BLaER1 treated with 17β-estradiol and CSF1 and Interleukin-3, amounts not matched to agents 10 nM and 100 nM (cell line): ENCODE data around the gene TMPRSS2.

Source experiments
- H3K27ac ChIP-seq, 11 experiments: shearing (Covaris generic); formaldehyde crosslinking; 2 replicates each; pipeline ENCODE4 v1.8.1; 2022
- H3K27me3 ChIP-seq, 11 experiments: shearing (Covaris generic); formaldehyde crosslinking; 2 replicates each; pipeline ENCODE4 v1.8.1; 2022
- H3K36me3 ChIP-seq, 11 experiments: shearing (Covaris generic); formaldehyde crosslinking; 2 replicates each; pipeline ENCODE4 v1.8.1; 2022
- H3K4me1 ChIP-seq, 10 experiments: shearing (Covaris generic); formaldehyde crosslinking; 2 replicates each; pipeline ENCODE4 v1.8.1; 2022
- H3K4me2 ChIP-seq, 11 experiments: shearing (Covaris generic); formaldehyde crosslinking; 2 replicates each; pipeline ENCODE4 v1.8.1; 2022
- H3K4me3 ChIP-seq, 10 experiments: shearing (Covaris generic); formaldehyde crosslinking; 2 replicates each; pipeline ENCODE4 v1.8.1; 2022
- H3K9ac ChIP-seq, 11 experiments: shearing (Covaris generic); formaldehyde crosslinking; 2 replicates each; pipeline ENCODE4 v1.8.1; 2022
- H3K9me3 ChIP-seq, 11 experiments: shearing (Covaris generic); formaldehyde crosslinking; replicated peaks in 1 of 11; 2 replicates each; pipeline ENCODE4 v1.8.1; 2022
- H4K20me1 ChIP-seq, 11 experiments: shearing (Covaris generic); formaldehyde crosslinking; 2 replicates each; pipeline ENCODE4 v1.8.1; 2022
- Cebpa-rat ChIP-seq, 11 experiments: shearing (Covaris generic); IDR thresholded peaks; 2 replicates each; pipeline ENCODE4 v1.8.1; 2022

Gene TMPRSS2

DNA sequence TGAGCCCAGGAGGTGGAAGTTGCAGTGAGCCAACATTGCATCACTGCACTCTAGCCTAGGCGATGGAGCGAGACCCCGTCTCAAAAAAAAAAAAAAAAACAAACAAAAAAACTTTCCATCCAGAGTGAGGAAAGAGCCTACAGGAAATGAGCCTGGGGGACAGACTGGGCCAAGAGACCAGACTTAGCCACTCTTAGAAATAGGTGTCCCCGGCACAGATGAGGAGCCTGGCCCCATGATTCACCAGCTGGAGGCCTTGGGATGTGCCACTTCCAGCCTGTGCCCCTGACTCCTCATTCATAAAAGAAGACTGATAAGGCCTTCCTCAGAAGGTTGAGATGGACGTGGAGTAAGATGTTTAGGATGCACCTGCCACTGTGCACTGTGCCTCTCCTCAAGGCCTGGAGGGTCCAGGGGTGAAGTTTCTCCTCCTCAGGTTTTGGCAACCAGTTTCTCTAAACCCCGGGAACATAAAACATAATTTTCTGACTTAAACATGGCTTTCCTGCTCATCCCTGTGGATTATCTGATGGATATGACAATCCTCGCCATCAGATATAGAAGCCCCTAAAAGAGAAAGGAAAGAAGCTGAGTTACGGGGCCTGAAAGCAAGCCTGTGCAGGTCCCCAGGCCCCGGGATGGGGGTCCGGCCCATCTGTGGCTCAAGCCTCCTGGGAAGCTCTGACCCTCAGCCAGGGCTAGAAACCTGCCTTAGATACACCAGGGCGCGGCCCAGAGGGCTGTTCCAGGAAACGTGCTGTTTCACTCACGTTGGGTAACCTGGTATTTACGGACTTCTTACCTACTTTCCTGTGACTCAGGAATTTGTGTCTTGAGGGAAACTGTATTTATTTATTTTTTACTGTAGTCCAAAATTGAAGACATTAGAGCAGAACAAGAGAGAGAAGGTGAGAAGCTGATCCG lies 55.9 kb downstream of the TMPRSS2 start:
- Histone ChIP-seq H3K9ac (no peak overlapping the region), H3K9me3 (peaks cover 0 to 21% (median 1%) of the 10 kb centered on the region in 11 experiments; a peak in 4 of 22 replicates), H3K27me3 (no peaks in the 10 kb centered on the region), H3K4me1 (peaks cover 0 to 16% (median 3%) of the 10 kb centered on the region in 10 experiments; a peak in 7 of 20 replicates), H3K27ac (no peak overlapping the region; a peak in 1 of 22 replicates), H4K20me1 (no peaks in the 10 kb centered on the region; a peak in 2 of 22 replicates), H3K4me2 (peak overlapping the region in 6 of 11 experiments; percentile 8 to 23 (median 16); a peak in 8 of 22 replicates), H3K4me3 (no peak overlapping the region), H3K36me3 (peaks cover 0 to 89% (median 0%) of the 10 kb centered on the region in 11 experiments; a peak in 10 of 22 replicates)
- TF ChIP-seq Cebpa-rat (IDR thresholded peaks at IDR 0.05): no peak

DNA sequence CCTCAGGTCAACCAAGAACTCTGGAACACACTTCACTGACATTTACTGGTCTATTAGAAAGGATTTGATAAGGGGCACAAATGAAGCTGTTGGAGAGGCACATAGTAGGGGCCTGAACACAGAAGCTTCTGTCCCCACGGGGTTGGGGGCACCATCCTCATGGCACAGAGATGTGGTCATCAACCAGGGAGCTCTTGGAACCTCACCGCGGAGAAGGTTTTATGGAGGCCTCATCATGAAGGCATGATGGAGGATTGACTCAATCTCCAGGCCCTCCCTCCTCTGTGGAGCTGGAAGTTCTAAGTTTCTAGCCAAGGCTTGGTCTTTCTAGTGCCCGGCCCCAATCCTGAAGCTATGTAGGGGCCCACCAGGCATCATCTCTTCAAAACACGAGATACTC lies 58.3 kb downstream of the TMPRSS2 start:
- H3K27ac ChIP-seq: no peak overlapping the region
- no peak overlapping the region for H3K4me2 ChIP-seq
- H3K36me3 ChIP-seq: peaks cover 0 to 95% (median 0%) of the 10 kb centered on the region in 11 experiments; a peak in 12 of 22 replicates
- H3K9me3 ChIP-seq: peaks cover 0 to 28% (median 4%) of the 10 kb centered on the region in 11 experiments; a peak in 5 of 22 replicates
- TF ChIP-seq Cebpa-rat (IDR thresholded peaks at IDR 0.05): no peak
- no peaks in the 10 kb centered on the region for H4K20me1 ChIP-seq
- H3K4me3 ChIP-seq: no peak overlapping the region
- H3K9ac ChIP-seq: no peak overlapping the region
- H3K4me1 ChIP-seq: peaks cover 0 to 21% (median 6%) of the 10 kb centered on the region in 10 experiments; a peak in 9 of 20 replicates
- H3K27me3 ChIP-seq: no peaks in the 10 kb centered on the region

DNA sequence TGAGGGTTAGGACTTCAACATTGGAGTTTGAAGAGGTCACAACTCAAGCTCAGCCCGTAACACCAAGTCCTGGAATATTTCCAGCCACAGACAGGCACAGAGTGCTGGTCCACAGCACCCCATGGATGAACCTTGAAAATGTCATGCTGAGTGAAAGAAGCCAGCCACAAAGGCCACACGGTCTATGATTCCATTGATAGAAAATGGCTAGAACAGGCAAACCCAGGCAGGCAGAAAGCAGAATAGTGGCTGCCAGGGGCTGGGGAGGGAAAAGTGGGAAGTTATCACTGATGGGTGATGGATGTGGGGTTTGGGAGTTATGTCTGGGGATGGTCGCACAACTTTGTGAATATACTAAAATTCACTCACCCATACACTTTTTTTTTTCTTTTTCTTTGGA lies 60.6 kb downstream of the TMPRSS2 start:
- no peak for TF ChIP-seq Cebpa-rat (IDR thresholded peaks at IDR 0.05)
- Histone ChIP-seq H3K36me3 (peaks cover 0 to 93% (median 0%) of the 10 kb centered on the region in 11 experiments; a peak in 11 of 22 replicates), H4K20me1 (no peaks in the 10 kb centered on the region), H3K9ac (no peak overlapping the region), H3K4me3 (no peak overlapping the region), H3K27me3 (no peaks in the 10 kb centered on the region), H3K27ac (no peak overlapping the region), H3K4me2 (no peak overlapping the region), H3K9me3 (peaks cover 0 to 28% (median 4%) of the 10 kb centered on the region in 11 experiments; a peak in 5 of 22 replicates), H3K4me1 (peaks cover 0 to 18% (median 6%) of the 10 kb centered on the region in 10 experiments; a peak in 9 of 20 replicates)

GRCh38 chr21:41446586-41446985 lies 61.4 kb downstream of the TMPRSS2 start:
- H3K36me3 ChIP-seq: peaks cover 0 to 93% (median 3%) of the 10 kb centered on the region in 11 experiments; a peak in 14 of 22 replicates
- no peak overlapping the region for H3K4me2 ChIP-seq
- H3K9ac ChIP-seq: no peak overlapping the region
- no peaks in the 10 kb centered on the region for H3K27me3 ChIP-seq
- no peak overlapping the region for H3K4me3 ChIP-seq
- peaks cover 0 to 10% (median 3%) of the 10 kb centered on the region in 10 experiments; a peak in 9 of 20 replicates for H3K4me1 ChIP-seq
- H4K20me1 ChIP-seq: no peaks in the 10 kb centered on the region
- TF ChIP-seq Cebpa-rat (IDR thresholded peaks at IDR 0.05): no peak
- no peak overlapping the region for H3K27ac ChIP-seq
- H3K9me3 ChIP-seq: peaks cover 0 to 28% (median 4%) of the 10 kb centered on the region in 11 experiments; a peak in 5 of 22 replicates

GRCh38 chr21:41445465-41445862 lies 62.5 kb downstream of the TMPRSS2 start:
- no peak for TF ChIP-seq Cebpa-rat (IDR thresholded peaks at IDR 0.05)
- H3K27ac ChIP-seq: 0 out of 22 replicates have a peak overlapping the region, but pooled peaks of 1 of the 11 experiments have one; percentile 28

DNA sequence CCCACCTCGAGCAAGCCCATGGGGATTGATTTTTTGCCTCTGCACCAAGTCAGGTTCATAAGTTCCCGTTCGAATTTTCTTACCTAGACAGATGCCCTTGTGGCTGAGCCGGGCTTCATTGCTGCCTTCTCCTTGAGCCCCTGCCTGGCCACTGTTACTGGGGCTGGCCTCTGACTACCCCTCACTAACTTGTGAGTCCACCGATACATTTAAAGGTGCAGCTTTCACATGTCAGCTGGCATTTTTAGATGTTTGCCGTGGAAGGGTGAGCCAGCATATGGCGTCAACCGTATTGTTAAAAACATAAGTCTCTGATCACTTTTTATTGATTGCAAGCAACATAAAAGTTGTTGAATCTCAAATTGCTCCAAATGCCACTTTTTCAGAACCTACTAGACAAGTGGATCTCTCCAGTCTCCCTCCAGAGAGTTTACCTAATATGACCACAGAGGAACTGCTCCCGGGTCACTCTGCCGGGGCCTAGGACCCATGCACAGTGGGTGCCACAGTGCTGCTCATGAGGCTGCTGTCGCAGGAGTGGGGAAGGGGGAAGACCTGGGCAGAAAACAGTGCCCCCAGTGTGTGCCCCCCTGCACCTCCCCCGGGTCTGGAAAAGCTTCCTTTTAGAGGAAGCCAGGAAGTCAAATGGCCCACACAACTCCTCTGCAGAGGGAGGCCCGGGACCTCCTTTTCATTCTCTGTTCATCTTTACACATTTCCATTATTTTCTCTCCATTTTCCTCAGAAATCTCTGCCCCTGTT lies 63.1 kb downstream of the TMPRSS2 start:
- Histone ChIP-seq H3K36me3 (peaks cover 0 to 97% (median 11%) of the 10 kb centered on the region in 11 experiments; a peak in 15 of 22 replicates), H3K4me1 (peaks cover 0 to 7% (median 0%) of the 10 kb centered on the region in 10 experiments; a peak in 3 of 20 replicates), H3K27me3 (no peaks in the 10 kb centered on the region), H3K27ac (peak overlapping the region in 1 of 11 experiments; percentile 28; a peak in 1 of 22 replicates), H3K9me3 (peaks cover 0 to 24% (median 4%) of the 10 kb centered on the region in 11 experiments; a peak in 5 of 22 replicates), H3K9ac (no peak overlapping the region), H3K4me2 (peak overlapping the region in 5 of 11 experiments; percentile 1 to 42 (median 17); a peak in 8 of 22 replicates), H4K20me1 (no peaks in the 10 kb centered on the region), H3K4me3 (no peak overlapping the region)
- TF ChIP-seq Cebpa-rat (IDR thresholded peaks at IDR 0.05): no peak

More at GRCh38 chr21:41445465-41445862, 62.5 kb downstream of the TMPRSS2 start:
- Histone ChIP-seq H3K27me3 (no peaks in the 10 kb centered on the region), H3K9ac (no peak overlapping the region), H3K9me3 (peaks cover 0 to 28% (median 4%) of the 10 kb centered on the region in 11 experiments; a peak in 5 of 22 replicates), H3K4me3 (no peak overlapping the region), H4K20me1 (no peaks in the 10 kb centered on the region), H3K4me1 (peaks cover 0 to 7% (median 0%) of the 10 kb centered on the region in 10 experiments; a peak in 3 of 20 replicates), H3K4me2 (peak overlapping the region in 6 of 11 experiments; percentile 1 to 42 (median 11); a peak in 7 of 22 replicates), H3K36me3 (peaks cover 0 to 96% (median 11%) of the 10 kb centered on the region in 11 experiments; a peak in 14 of 22 replicates)

GRCh38 chr21:41443562-41443961 lies 64.4 kb downstream of the TMPRSS2 start:
- Histone ChIP-seq H3K27me3 (no peaks in the 10 kb centered on the region), H3K27ac (no peak overlapping the region), H3K4me3 (no peak overlapping the region), H3K9ac (no peak overlapping the region), H3K4me1 (peaks cover 0 to 7% (median 0%) of the 10 kb centered on the region in 10 experiments; a peak in 3 of 20 replicates), H3K4me2 (no peak overlapping the region), H3K36me3 (peaks cover 0 to 97% (median 11%) of the 10 kb centered on the region in 11 experiments; a peak in 14 of 22 replicates), H4K20me1 (0 out of 22 replicates have a peak, but pooled peaks cover 0 to 2% (median 0%) of the 10 kb centered on the region in 11 experiments), H3K9me3 (peaks cover 0 to 15% (median 0%) of the 10 kb centered on the region in 11 experiments; a peak in 2 of 22 replicates)
- TF ChIP-seq Cebpa-rat (IDR thresholded peaks at IDR 0.05): no peak
